NCI-H2107 (cell line): ENCODE data around the gene NKPD1.
"Not testable (repeated sequence)": the region's sequence is repeated elsewhere in the genome, so short reads cannot be mapped to it uniquely, and the experiment has no call there.

ENCODE experiments used
- DNase-seq: peaks from one replicate; lab custom pipeline; 2025; lab: John Stamatoyannopoulos, UW

Gene NKPD1

GRCh38 chr19:45118591-45119355, 42.0 kb downstream of the NKPD1 start:
- DNase-seq: not testable (repeated sequence)

- no peak for DNase-seq
These were observed 42.7 kb downstream of the NKPD1 start for GRCh38 chr19:45118106-45118505.

- DNase-seq: no peak
These were observed 43.1 kb downstream of the NKPD1 start for GRCh38 chr19:45117671-45118070.

GRCh38 chr19:45117167-45117594, 43.6 kb downstream of the NKPD1 start:
- DNase-seq: peak; percentile 83

GRCh38 chr19:45115809-45116615, 44.8 kb downstream of the NKPD1 start:
- peak; percentile 81 for DNase-seq

- DNase-seq: no peak
These were observed 46.7 kb downstream of the NKPD1 start for GRCh38 chr19:45114116-45114515.

- peak; percentile 64 for DNase-seq
These were observed 47.2 kb downstream of the NKPD1 start for GRCh38 chr19:45113628-45114027.

- no peak for DNase-seq
These were observed 48.5 kb downstream of the NKPD1 start for GRCh38 chr19:45112111-45112827.
